Measurements from ENCODE around the gene SSBP2. TPM values are rescaled to one million over a fixed set of nuclear protein-coding genes. Genes with fewer than 3 reads are reported as not detected.
A peak's percentile ranks its signal among the peaks of the same experiment; 100 is the strongest.
"Not testable (repeated sequence)": the region's sequence is repeated elsewhere in the genome, so short reads cannot be mapped to it uniquely, and the experiment has no call there.

SSBP2 gene
- total RNA-seq, 1 donor from 2014 or later = 266 TPM

GRCh38 chr5:81544351-81545018 lies 206.4 kb downstream of the SSBP2 start:
- no peak for DNase-seq (ENCODE audit: low spot score in 2 of 2)
- FAIRE-seq = no peak

GRCh38 chr5:81542242-81542641 lies 208.7 kb downstream of the SSBP2 start:
- no peak for DNase-seq (ENCODE audit: low spot score in 2 of 2)
- FAIRE-seq = no peak

GRCh38 chr5:81537905-81538547 lies 212.9 kb downstream of the SSBP2 start:
- DNase-seq (ENCODE audit: low spot score in 2 of 2) = no peak
- no peak for FAIRE-seq

- no peak for FAIRE-seq
- no peak for DNase-seq (ENCODE audit: low spot score in 2 of 2)
These were observed 216.5 kb downstream of the SSBP2 start for GRCh38 chr5:81534441-81534840.

GRCh38 chr5:81533629-81534405 lies 217.1 kb downstream of the SSBP2 start:
- FAIRE-seq (no peak), DNase-seq (ENCODE audit: low spot score in 2 of 2) (no peak)

GRCh38 chr5:81530919-81531318 lies 220.0 kb downstream of the SSBP2 start:
- FAIRE-seq (no peak), DNase-seq (ENCODE audit: low spot score in 2 of 2) (no peak)

- no peak for DNase-seq (ENCODE audit: low spot score in 2 of 2)
- FAIRE-seq = no peak
These were observed 225.2 kb downstream of the SSBP2 start for GRCh38 chr5:81525690-81526089.

GRCh38 chr5:81524015-81524414 lies 226.9 kb downstream of the SSBP2 start:
- FAIRE-seq = no peak

GRCh38 chr5:81522571-81522970 lies 228.3 kb downstream of the SSBP2 start:
- no peak for DNase-seq (ENCODE audit: low spot score in 2 of 2)
- no peak for FAIRE-seq

More at GRCh38 chr5:81524015-81524414, 226.9 kb downstream of the SSBP2 start:
- no peak for DNase-seq (ENCODE audit: low spot score in 2 of 2)

- DNase-seq (ENCODE audit: low spot score in 2 of 2) (no peak), FAIRE-seq (no peak)
These were observed 230.1 kb downstream of the SSBP2 start for GRCh38 chr5:81520769-81521168.

- FAIRE-seq (no peak), DNase-seq (ENCODE audit: low spot score in 2 of 2) (no peak)
These were observed 231.5 kb downstream of the SSBP2 start for GRCh38 chr5:81519217-81519905.

GRCh38 chr5:81517462-81517861 lies 233.4 kb downstream of the SSBP2 start:
- DNase-seq (ENCODE audit: low spot score in 2 of 2) (no peak), FAIRE-seq (peak; percentile 95)

GRCh38 chr5:81516091-81516490 lies 234.8 kb downstream of the SSBP2 start:
- DNase-seq (ENCODE audit: low spot score in 2 of 2) (no peak), FAIRE-seq (no peak)

GRCh38 chr5:81513982-81514381 lies 236.9 kb downstream of the SSBP2 start:
- FAIRE-seq = peak; percentile 82

GRCh38 chr5:81513473-81513872 lies 237.4 kb downstream of the SSBP2 start:
- DNase-seq (ENCODE audit: low spot score in 2 of 2) (no peak), FAIRE-seq (no peak)

More at GRCh38 chr5:81513982-81514381, 236.9 kb downstream of the SSBP2 start:
- no peak for DNase-seq (ENCODE audit: low spot score in 2 of 2)

- DNase-seq (ENCODE audit: low spot score in 2 of 2) = peak; percentile 31 to 64
- FAIRE-seq = peak; percentile 98
These were observed 243.9 kb downstream of the SSBP2 start for GRCh38 chr5:81506900-81507588.

- FAIRE-seq = no peak
- DNase-seq (ENCODE audit: low spot score in 2 of 2) = no peak
These were observed 244.5 kb downstream of the SSBP2 start for GRCh38 chr5:81506378-81506777.

- DNase-seq (ENCODE audit: low spot score in 2 of 2) (no peak), FAIRE-seq (no peak)
These were observed 245.2 kb downstream of the SSBP2 start for GRCh38 chr5:81505672-81506071.

- FAIRE-seq; DNase-seq (ENCODE audit: low spot score in 2 of 2): not testable (repeated sequence)
These were observed 247.3 kb downstream of the SSBP2 start for GRCh38 chr5:81503602-81504001.

- no peak for FAIRE-seq
These were observed 255.6 kb downstream of the SSBP2 start for GRCh38 chr5:81495286-81495685.

More at GRCh38 chr5:81495286-81495685, 255.6 kb downstream of the SSBP2 start:
- DNase-seq (ENCODE audit: low spot score in 2 of 2) = no peak
